Pancreas (tissue), 10 donors: ENCODE measurements around the gene DDX39B. TPM values are rescaled to one million over a fixed set of nuclear protein-coding genes. Genes with fewer than 3 reads are reported as not detected.

ENCODE experiments used
- ATAC-seq, 4 donors: fragments of 200-7000 bp; cut with Tn5 transposase; one replicate each; pipeline versions ENCODE4 v1.8.0 to v1.9.1; 2020; ENCODE audit warnings: mild to moderate bottlenecking in 4 of 4, moderate library complexity in 4 of 4
- DNase-seq, 6 donors: peaks; one replicate each; pipeline ENCODE4 v3.0.0-alpha.2; 2020
- FAIRE-seq: peaks from 2 replicates; lab custom pipeline; 2012; peaks lifted over from hg19 to GRCh38; lab: Jason Lieb, UNC
- H3K27ac ChIP-seq, 4 donors: fragments of 200-600 bp; sonication (generic); 1 replicate in 3 of 4; 2 replicates in 1 of 4; pipeline versions ENCODE4 v1.5.0 to v1.8.0; 2020
- H3K27me3 ChIP-seq, 4 donors: fragments of 200-600 bp; one replicate each; pipeline ENCODE4 v1.8.0; 2021
- H3K36me3 ChIP-seq, 3 donors: fragments of 200-600 bp; sonication (generic) in 1 of 3; one replicate each; pipeline versions ENCODE4 v1.5.0 to v1.8.0; 2020 to 2021
- H3K4me1 ChIP-seq, 3 donors: fragments of 200-600 bp; one replicate each; pipeline ENCODE4 v1.8.0; 2021
- H3K4me3 ChIP-seq, 4 donors: fragments of 200-600 bp; sonication (generic) in 2 of 4; one replicate each; pipeline versions ENCODE4 v1.5.0 to v1.8.0; 2020 to 2021
- H3K9me3 ChIP-seq, 4 donors: fragments of 200-600 bp; one replicate each; pipeline ENCODE4 v1.8.0; 2021
- WGBS, 2 donors: extraction: QIAGEN DNeasy Blood & Tissue Kit; methylation state at CpG; one replicate each; pipeline ENCODE4 v1.1.7; 2013; 5-methylcytosine and 5-hydroxymethylcytosine counted together
- intact Hi-C, 3 donors: fragments of 100-400 bp; cut with DNase I; formaldehyde crosslinking; loops; one replicate each; pipeline versions ENCODE4 v1.11.1 to v1.14.2; 2022
- polyA plus RNA-seq, 2 donors: library from polyadenylated mRNA; stranded (reverse); fragments of 200-250 nt; gene quantifications; one replicate each; pipeline ENCODE4 v1.2.3, GENCODE V29; 2013
- total RNA-seq, 6 donors: library from RNA; stranded (reverse); fragmentation: NEBNext Ultra II Directional in 4 of 6; extraction: Animal tissue kit (Norgen Biotek cat#: 25700) in 4 of 6; gene quantifications; one replicate each; pipeline versions ENCODE4 v1.2.1 to v1.2.4, GENCODE V29; 2021 to 2023
- TF ChIP-seq, protein P1 (sequence below), 4 donors: fragments of 200-600 bp; sonication (generic) in 3 of 4; IDR thresholded peaks; one replicate each; pipeline versions ENCODE4 v1.5.0 to v1.8.0; 2021; ENCODE audit warnings: antibody characterized with exemption in 4 of 4
- donor health status: healthy with polysubstance abuse.
- donor health status: DM: no; HTN: no; CAD: no; lungs with moderate emphysema.
- donor health status: DM: no; HTN: no; CAD: no.
- donor health status: control.
- donor health status: control.
- donor health status: Bipolar disorder and iron deficiency.
- donor health status: DM: yes; HTN: yes; CAD: no.
- donor health status: DM: no; HTN: no; CAD: no.
- donor health status: DM: no; HTN: no; CAD: no.
- donor health status: DM: yes; HTN: yes; CAD: no.

Gene DDX39B
- total and polyA plus RNA-seq, 8 donors, result 134 to 669 (median 180) TPM

DNA sequence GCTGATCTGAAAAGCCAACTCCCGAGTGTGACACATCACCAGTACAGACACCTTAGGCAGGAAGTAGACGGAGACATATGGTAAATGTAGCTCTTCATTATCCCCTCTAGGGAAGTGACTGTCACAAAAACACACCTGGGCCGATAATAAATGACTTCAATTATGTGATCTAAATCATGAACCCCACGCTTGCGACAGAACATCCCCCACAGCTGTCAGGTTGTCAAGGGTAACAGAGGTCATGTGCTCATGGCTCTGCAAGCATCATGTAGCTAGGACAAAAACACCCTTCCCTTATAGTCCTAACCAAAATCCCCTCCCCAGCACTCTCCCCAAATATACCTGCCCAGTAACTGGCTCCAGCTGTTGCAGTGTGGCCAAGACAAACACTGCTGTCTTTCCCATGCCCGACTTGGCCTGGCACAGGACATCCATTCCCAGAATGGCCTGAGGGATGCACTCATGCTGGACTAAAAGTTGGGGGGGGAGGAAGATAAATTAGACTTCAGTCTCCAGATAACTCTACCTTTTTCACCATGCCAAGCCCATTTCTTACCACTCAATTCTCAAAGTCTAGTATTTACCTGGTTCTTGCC lies 2.9 kb downstream of the DDX39B start:
- Histone ChIP-seq H3K36me3 (peaks cover 17 to 54% (median 41%) of the 10 kb centered on the region in 3 donors), H3K4me3 (peak overlapping the region in 2 of 4 donors; percentile 9 to 63), H3K27me3 (no peaks in the 10 kb centered on the region), H3K27ac (no peak overlapping the region), H3K9me3 (no peaks in the 10 kb centered on the region), H3K4me1 (peaks cover 22 to 32% (median 22%) of the 10 kb centered on the region in 3 donors)
- FAIRE-seq (no peak), DNase-seq (peak in 5 of 6 donors; percentile 55 to 77 (median 63)), ATAC-seq (peak in 3 of 4 donors; percentile 24 to 51 (median 35))
- intact Hi-C loops, result no loop called here
- 22 to 30% methylated on average over 6 of the region's 6 CpGs for WGBS, 2 donors
- TF ChIP-seq, protein P1, sequence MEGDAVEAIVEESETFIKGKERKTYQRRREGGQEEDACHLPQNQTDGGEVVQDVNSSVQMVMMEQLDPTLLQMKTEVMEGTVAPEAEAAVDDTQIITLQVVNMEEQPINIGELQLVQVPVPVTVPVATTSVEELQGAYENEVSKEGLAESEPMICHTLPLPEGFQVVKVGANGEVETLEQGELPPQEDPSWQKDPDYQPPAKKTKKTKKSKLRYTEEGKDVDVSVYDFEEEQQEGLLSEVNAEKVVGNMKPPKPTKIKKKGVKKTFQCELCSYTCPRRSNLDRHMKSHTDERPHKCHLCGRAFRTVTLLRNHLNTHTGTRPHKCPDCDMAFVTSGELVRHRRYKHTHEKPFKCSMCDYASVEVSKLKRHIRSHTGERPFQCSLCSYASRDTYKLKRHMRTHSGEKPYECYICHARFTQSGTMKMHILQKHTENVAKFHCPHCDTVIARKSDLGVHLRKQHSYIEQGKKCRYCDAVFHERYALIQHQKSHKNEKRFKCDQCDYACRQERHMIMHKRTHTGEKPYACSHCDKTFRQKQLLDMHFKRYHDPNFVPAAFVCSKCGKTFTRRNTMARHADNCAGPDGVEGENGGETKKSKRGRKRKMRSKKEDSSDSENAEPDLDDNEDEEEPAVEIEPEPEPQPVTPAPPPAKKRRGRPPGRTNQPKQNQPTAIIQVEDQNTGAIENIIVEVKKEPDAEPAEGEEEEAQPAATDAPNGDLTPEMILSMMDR (IDR thresholded peaks at IDR 0.05), result no peak

DNA sequence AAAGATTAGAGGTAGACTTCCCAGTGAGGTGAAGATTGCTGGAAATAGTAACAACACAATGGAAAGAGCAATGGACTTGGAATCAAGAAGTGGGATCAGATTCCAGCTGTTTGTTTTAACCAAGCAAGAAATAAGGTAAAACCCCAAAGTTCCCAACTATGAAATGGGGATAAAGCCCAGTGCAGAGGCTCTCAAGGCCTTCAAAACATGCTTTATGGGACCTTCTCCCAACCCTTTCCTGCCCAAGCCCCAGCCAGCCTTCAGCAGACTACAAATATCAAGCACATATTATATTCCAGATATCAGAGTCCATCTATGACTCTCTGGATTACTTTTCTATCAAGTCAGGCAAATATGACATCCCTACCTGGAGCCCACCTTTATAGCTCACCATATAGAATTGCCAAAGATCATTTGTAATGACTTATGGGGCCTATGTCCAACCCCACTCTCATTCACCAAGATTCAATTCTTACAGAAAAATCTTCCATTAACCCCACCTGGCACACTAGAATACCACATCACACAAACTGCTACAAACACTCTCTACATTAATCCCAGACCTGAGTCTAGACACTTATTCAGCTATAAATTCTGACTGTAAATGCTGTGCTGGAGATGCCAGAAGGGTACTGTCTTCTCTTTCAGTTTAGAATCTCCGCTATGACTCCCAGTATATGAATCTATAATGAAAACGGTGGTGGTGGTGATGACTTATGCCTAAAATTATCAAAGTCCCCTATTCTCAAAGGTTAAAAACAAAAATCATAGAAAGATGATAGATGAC lies 6.1 kb downstream of the DDX39B start:
- FAIRE-seq, result no peak
- Histone ChIP-seq H3K27ac (no peak overlapping the region), H3K36me3 (peaks cover 17 to 86% (median 61%) of the 10 kb centered on the region in 3 donors)

DNA sequence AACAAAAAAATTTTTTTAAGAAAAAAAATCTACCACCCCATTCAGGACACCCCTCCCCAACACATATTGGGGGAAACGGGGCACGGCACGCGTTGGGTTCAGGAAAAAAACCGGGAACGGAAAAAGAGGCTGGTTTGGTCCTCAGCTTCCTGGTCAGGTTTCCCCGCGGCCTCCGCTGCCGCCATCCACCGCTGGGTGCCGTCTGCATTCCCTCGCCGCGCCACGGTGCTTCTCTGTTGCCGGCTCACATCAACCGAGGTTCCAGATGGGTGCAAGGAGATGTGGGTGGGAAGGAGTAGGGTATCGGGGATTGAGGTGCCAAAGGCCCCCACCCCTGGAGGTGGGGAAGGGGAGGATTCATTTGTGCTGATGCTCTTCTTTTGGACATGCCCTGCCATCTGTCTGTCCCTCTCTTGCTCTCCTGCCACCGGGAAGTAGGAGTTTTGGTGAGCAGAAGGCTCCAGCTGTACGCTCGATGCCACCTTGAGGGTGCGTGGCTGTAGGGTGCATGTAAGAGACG lies 7.2 kb downstream of the DDX39B start:
- TF ChIP-seq, protein P1 (IDR thresholded peaks at IDR 0.05), result no peak
- peaks cover 17 to 88% (median 60%) of the 10 kb centered on the region in 3 donors for H3K36me3 ChIP-seq
- no peaks in the 10 kb centered on the region for H3K27me3 ChIP-seq
- intact Hi-C loops, result no loop called here
- no peak for FAIRE-seq
- no peak overlapping the region for H3K4me3 ChIP-seq
- no peak for ATAC-seq
- DNase-seq, result no peak
- WGBS, 2 donors, result 89% methylated on average over 24 of the region's 24 CpGs
- no peak overlapping the region for H3K27ac ChIP-seq
- no peaks in the 10 kb centered on the region for H3K9me3 ChIP-seq
- peaks cover 13 to 21% (median 17%) of the 10 kb centered on the region in 3 donors for H3K4me1 ChIP-seq

More for the DNA sequence above, 6.1 kb downstream of the DDX39B start:
- intact Hi-C loops, result no loop called here
- DNase-seq (no peak), ATAC-seq (no peak)
- 22 to 33% methylated on average over 2 of the region's 2 CpGs for WGBS, 2 donors
- H3K27me3 ChIP-seq, result no peaks in the 10 kb centered on the region
- H3K4me1 ChIP-seq, result peaks cover 18 to 24% (median 18%) of the 10 kb centered on the region in 3 donors
- TF ChIP-seq, protein P1 (IDR thresholded peaks at IDR 0.05), result no peak
- no peak overlapping the region for H3K4me3 ChIP-seq
- no peaks in the 10 kb centered on the region for H3K9me3 ChIP-seq

DNA sequence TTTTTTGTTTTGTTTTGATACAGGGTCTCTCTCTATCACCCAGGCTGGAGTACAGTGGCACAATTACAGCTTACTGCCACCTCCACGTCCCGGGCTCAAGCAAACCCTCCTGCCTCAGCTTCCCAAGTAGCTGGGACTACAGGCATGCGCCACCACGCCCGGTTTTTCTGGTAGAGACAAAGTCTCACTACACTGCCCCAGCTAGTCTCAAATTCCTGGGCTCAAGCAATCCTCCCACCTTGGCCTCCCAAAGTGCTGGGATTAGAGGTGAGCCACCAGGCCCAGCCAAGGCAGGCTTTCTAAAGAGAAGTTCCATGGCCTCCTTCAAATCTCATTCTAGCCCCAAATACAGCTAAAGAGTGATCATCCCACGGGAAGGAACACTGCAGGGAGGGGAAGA lies 7.8 kb downstream of the DDX39B start:
- Histone ChIP-seq H3K4me3 (no peak overlapping the region), H3K9me3 (no peaks in the 10 kb centered on the region), H3K27ac (no peak overlapping the region), H3K36me3 (peaks cover 17 to 87% (median 59%) of the 10 kb centered on the region in 3 donors), H3K27me3 (no peaks in the 10 kb centered on the region), H3K4me1 (peaks cover 8 to 18% (median 15%) of the 10 kb centered on the region in 3 donors)
- TF ChIP-seq, protein P1 (IDR thresholded peaks at IDR 0.05), result no peak
- FAIRE-seq, result no peak
- ATAC-seq, result no peak
- WGBS, 2 donors, result 94% methylated on average over 6 of the region's 6 CpGs
- intact Hi-C loops, result no loop called here
- DNase-seq, result no peak
